Mononuclear cell (primary cell): ENCODE measurements around the gene TUBGCP2. TPM values are rescaled to one million over a fixed set of nuclear protein-coding genes. Genes with fewer than 3 reads are reported as not detected.

Source experiments
- H3K27me3 ChIP-seq: 2 replicates; pipeline ENCODE4 v1.6.0; 2011; ENCODE audit warnings: low read length, control low read depth; ENCODE audit not compliant: insufficient read depth
- H3K4me1 ChIP-seq: 2 replicates; pipeline ENCODE4 v1.5.1; 2011; ENCODE audit warnings: mild to moderate bottlenecking, low read length, control low read depth; ENCODE audit not compliant: insufficient read depth
- H3K4me3 ChIP-seq: 2 replicates; pipeline ENCODE4 v1.5.1; 2011; ENCODE audit warnings: mild to moderate bottlenecking, low read length, moderate library complexity
- H3K9me3 ChIP-seq: 2 replicates; pipeline ENCODE4 v1.5.1; 2011; ENCODE audit warnings: low read depth, mild to moderate bottlenecking, control low read depth, low read length
- total RNA-seq: library from RNA; depleted of rRNA; stranded (reverse); fragments of >200 nt; gene quantifications from one replicate; pipeline ENCODE4 v1.2.3, GENCODE V29; 2012

Gene TUBGCP2
- 54.9 TPM for total RNA-seq

- Histone ChIP-seq H3K27me3 (no peaks in the 10 kb centered on the region), H3K9me3 (no peaks in the 10 kb centered on the region), H3K4me3 (peak within 1 kb of the TSS; percentile 93), H3K4me1 (peaks cover 39% of the 10 kb centered on the region)
Observed at GRCh38 chr10:133308421-133309099, at the start of gene TUBGCP2, which contains the start of gene ZNF511. TSS of gene TUBGCP2 (minus strand) at chr10:133308872. CDS start at chr10:133302941, 5,931 bp downstream. TSS of gene ZNF511 (plus strand) at chr10:133308914. CDS start at chr10:133308944, 30 bp downstream.

- no peaks in the 10 kb centered on the region for H3K9me3 ChIP-seq
- no peaks in the 10 kb centered on the region for H3K27me3 ChIP-seq
- H3K4me1 ChIP-seq: peaks cover 13% of the 10 kb centered on the region
- peak within 1 kb of the TSS; percentile 50 for H3K4me3 ChIP-seq
Observed at GRCh38 chr10:133357285-133358161, 48.9 kb upstream of the TUBGCP2 start, which contains the start of gene FUOM. TSS of gene FUOM (minus strand) at chr10:133358019. CDS start at chr10:133358007, 12 bp downstream.

- Histone ChIP-seq H3K9me3 (no peaks in the 10 kb centered on the region), H3K4me3 (peak overlapping the region; percentile 50), H3K4me1 (peaks cover 13% of the 10 kb centered on the region), H3K27me3 (no peaks in the 10 kb centered on the region)
Observed at GRCh38 chr10:133356549-133357284, 48.0 kb upstream of the TUBGCP2 start.

- Histone ChIP-seq H3K4me3 (no peak overlapping the region), H3K4me1 (peaks cover 13% of the 10 kb centered on the region), H3K9me3 (no peaks in the 10 kb centered on the region), H3K27me3 (no peaks in the 10 kb centered on the region)
Observed at GRCh38 chr10:133355991-133356390, 47.3 kb upstream of the TUBGCP2 start.

GRCh38 chr10:133355266-133355665 is 46.6 kb upstream of the TUBGCP2 start:
- H3K4me1 ChIP-seq: peaks cover 13% of the 10 kb centered on the region
- no peak overlapping the region for H3K4me3 ChIP-seq
- H3K9me3 ChIP-seq: no peaks in the 10 kb centered on the region
- no peaks in the 10 kb centered on the region for H3K27me3 ChIP-seq

GRCh38 chr10:133354672-133355240 is 46.1 kb upstream of the TUBGCP2 start:
- peaks cover 13% of the 10 kb centered on the region for H3K4me1 ChIP-seq
- no peaks in the 10 kb centered on the region for H3K27me3 ChIP-seq
- no peaks in the 10 kb centered on the region for H3K9me3 ChIP-seq
- H3K4me3 ChIP-seq: no peak overlapping the region

- Histone ChIP-seq H3K4me1 (peaks cover 13% of the 10 kb centered on the region), H3K4me3 (no peak overlapping the region), H3K27me3 (no peaks in the 10 kb centered on the region), H3K9me3 (no peaks in the 10 kb centered on the region)
Observed at GRCh38 chr10:133353988-133354605, 45.4 kb upstream of the TUBGCP2 start.

- H3K4me3 ChIP-seq: no peak overlapping the region
- no peaks in the 10 kb centered on the region for H3K27me3 ChIP-seq
- no peaks in the 10 kb centered on the region for H3K9me3 ChIP-seq
- peaks cover 13% of the 10 kb centered on the region for H3K4me1 ChIP-seq
Observed at GRCh38 chr10:133353202-133353959, 44.7 kb upstream of the TUBGCP2 start.

- Histone ChIP-seq H3K4me1 (peaks cover 6% of the 10 kb centered on the region), H3K27me3 (no peaks in the 10 kb centered on the region), H3K4me3 (no peak overlapping the region), H3K9me3 (no peaks in the 10 kb centered on the region)
Observed at GRCh38 chr10:133351408-133352318, 43.0 kb upstream of the TUBGCP2 start.

- H3K4me3 ChIP-seq: no peak overlapping the region
- H3K27me3 ChIP-seq: no peaks in the 10 kb centered on the region
- no peaks in the 10 kb centered on the region for H3K9me3 ChIP-seq
- H3K4me1 ChIP-seq: no peaks in the 10 kb centered on the region
Observed at GRCh38 chr10:133350950-133351329, 42.3 kb upstream of the TUBGCP2 start.

- no peaks in the 10 kb centered on the region for H3K4me1 ChIP-seq
- no peaks in the 10 kb centered on the region for H3K27me3 ChIP-seq
- no peak overlapping the region for H3K4me3 ChIP-seq
- no peaks in the 10 kb centered on the region for H3K9me3 ChIP-seq
Observed at GRCh38 chr10:133350283-133350949, 41.7 kb upstream of the TUBGCP2 start.

- Histone ChIP-seq H3K27me3 (peaks cover 2% of the 10 kb centered on the region), H3K4me1 (no peaks in the 10 kb centered on the region), H3K4me3 (no peak overlapping the region), H3K9me3 (no peaks in the 10 kb centered on the region)
Observed at GRCh38 chr10:133349577-133350011, 40.9 kb upstream of the TUBGCP2 start.
